Small intestine (tissue), 7 donors: ENCODE results near the gene SLC6A4. TPM values are rescaled to one million over a fixed set of nuclear protein-coding genes. Genes with fewer than 3 reads are reported as not detected.

Experiments used
- DNase-seq, 2 donors: peaks; one replicate each; pipeline versions ENCODE4 v3.0.0 to v3.0.0-alpha.2; 2013
- FAIRE-seq: peaks from 2 replicates; lab custom pipeline; 2012; peaks lifted over from hg19 to GRCh38; lab: Jason Lieb, UNC
- H3K27ac ChIP-seq, 3 donors: one replicate each; pipeline ENCODE4 v1.5.1; 2013; ENCODE audit warnings: low read length in 2 of 3, mild to moderate bottlenecking in 2 of 3, control low read depth in 1 of 3, inconsistent platforms in 1 of 3, low read depth in 1 of 3, moderate library complexity in 1 of 3
- H3K27me3 ChIP-seq, 3 donors: one replicate each; pipeline ENCODE4 v1.6.1; 2013; ENCODE audit warnings: low read length in 3 of 3, inconsistent platforms in 1 of 3; ENCODE audit not compliant: control insufficient read depth in 3 of 3, insufficient read depth in 3 of 3
- H3K36me3 ChIP-seq, 3 donors: one replicate each; pipeline ENCODE4 v1.6.1; 2013; ENCODE audit warnings: low read length in 3 of 3, inconsistent platforms in 1 of 3, low read depth in 1 of 3, mild to moderate bottlenecking in 1 of 3, moderate library complexity in 1 of 3; ENCODE audit not compliant: control insufficient read depth in 3 of 3, insufficient read depth in 2 of 3
- H3K4me1 ChIP-seq, 3 donors: one replicate each; pipeline ENCODE4 v1.6.1; 2013; ENCODE audit warnings: low read length in 2 of 3, inconsistent platforms in 1 of 3, low read depth in 1 of 3, mild to moderate bottlenecking in 1 of 3, moderate library complexity in 1 of 3; ENCODE audit not compliant: control insufficient read depth in 3 of 3, insufficient read depth in 2 of 3
- H3K4me3 ChIP-seq, 3 donors: one replicate each; pipeline ENCODE4 v1.5.1; 2013; ENCODE audit warnings: low read length in 3 of 3, control low read depth in 1 of 3, inconsistent platforms in 1 of 3, low read depth in 1 of 3, mild to moderate bottlenecking in 1 of 3, moderate library complexity in 1 of 3
- H3K9me3 ChIP-seq, 2 donors: one replicate each; pipeline ENCODE4 v1.6.1; 2013; ENCODE audit warnings: low read depth in 1 of 2, low read length in 1 of 2; ENCODE audit not compliant: control insufficient read depth in 2 of 2, insufficient read depth in 1 of 2
- WGBS, 3 donors: extraction: QIAGEN DNeasy Blood & Tissue Kit; methylation state at CpG; one replicate each; pipeline ENCODE4 v1.1.7; 2013; 5-methylcytosine and 5-hydroxymethylcytosine counted together
- polyA plus RNA-seq, 4 donors: library from polyadenylated mRNA; stranded (reverse) in 3 of 4; unstranded in 1 of 4; fragments of 200-250 nt in 3 of 4; fragments of 120-200 nt in 1 of 4; gene quantifications; one replicate each; pipeline versions ENCODE4 v1.2.1 to v1.2.3, GENCODE V29; 2013
- donor health status: healthy with polysubstance abuse.
- donor health status: control.
- donor health status: control.
- donor health status: Bipolar disorder and iron deficiency.
- donor health status: healthy.

The SLC6A4 gene
- polyA plus RNA-seq, 4 donors: 2.9 to 26.0 (median 4.6) TPM

DNA sequence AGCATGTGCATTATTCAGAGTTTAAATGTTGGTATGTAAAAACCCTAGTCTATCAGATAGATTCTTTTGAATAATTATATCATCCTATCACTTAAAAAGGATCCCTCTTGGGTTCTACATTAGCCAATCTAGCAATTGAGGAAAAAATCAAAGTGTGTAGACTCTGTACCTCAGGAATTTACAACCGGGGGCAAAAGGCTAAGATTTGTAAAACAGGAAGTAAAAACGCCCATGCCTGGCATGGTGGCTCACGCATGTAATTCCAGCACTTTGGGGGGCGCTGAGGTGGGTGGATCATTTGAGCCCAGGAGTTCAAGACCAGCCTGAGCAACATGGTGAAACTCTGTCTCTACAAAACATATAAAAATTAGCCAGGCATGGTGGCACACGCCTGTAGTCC, 58.6 kb downstream of the SLC6A4 start:
- no peaks in the 10 kb centered on the region for H3K4me1 ChIP-seq
- H3K36me3 ChIP-seq: peaks cover 4 to 33% (median 5%) of the 10 kb centered on the region in 3 donors
- peak; percentile 58 to 81 for DNase-seq
- peak overlapping the region in 1 of 3 donors; percentile 45 for H3K27ac ChIP-seq
- 54 to 74% (median 64%) methylated on average over 5 of the region's 5 CpGs for WGBS, 3 donors
- no peak for FAIRE-seq
- no peaks in the 10 kb centered on the region for H3K9me3 ChIP-seq
- no peaks in the 10 kb centered on the region for H3K27me3 ChIP-seq
- H3K4me3 ChIP-seq: no peak overlapping the region

DNA sequence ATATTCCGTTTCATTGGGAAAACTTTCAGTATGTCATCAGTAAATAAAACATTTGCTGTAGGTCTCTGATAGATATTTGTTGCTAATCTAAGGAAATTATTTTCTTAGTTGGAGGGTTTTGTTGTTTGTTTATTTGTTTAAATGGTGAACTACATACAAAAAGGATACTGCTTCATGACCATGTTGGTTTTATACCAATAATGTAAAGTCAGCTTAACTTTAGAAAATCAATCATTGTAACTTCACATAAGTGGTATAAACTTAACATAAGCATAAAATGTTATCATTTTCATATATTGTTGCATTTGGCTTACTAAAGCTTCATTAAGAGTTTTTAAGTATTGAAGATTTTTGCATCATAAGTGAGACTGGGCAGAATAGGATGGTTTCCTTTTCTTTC, 60.9 kb downstream of the SLC6A4 start:
- DNase-seq (no peak), FAIRE-seq (no peak)
- no peaks in the 10 kb centered on the region for H3K9me3 ChIP-seq
- H3K4me3 ChIP-seq: no peak overlapping the region
- H3K36me3 ChIP-seq: peaks cover 0 to 22% (median 4%) of the 10 kb centered on the region in 3 donors
- WGBS, 3 donors: 89 to 98% (median 93%) methylated on average over 1 of the region's 1 CpG
- H3K4me1 ChIP-seq: peaks cover 0 to 2% (median 0%) of the 10 kb centered on the region in 3 donors
- no peak overlapping the region for H3K27ac ChIP-seq
- no peaks in the 10 kb centered on the region for H3K27me3 ChIP-seq

DNA sequence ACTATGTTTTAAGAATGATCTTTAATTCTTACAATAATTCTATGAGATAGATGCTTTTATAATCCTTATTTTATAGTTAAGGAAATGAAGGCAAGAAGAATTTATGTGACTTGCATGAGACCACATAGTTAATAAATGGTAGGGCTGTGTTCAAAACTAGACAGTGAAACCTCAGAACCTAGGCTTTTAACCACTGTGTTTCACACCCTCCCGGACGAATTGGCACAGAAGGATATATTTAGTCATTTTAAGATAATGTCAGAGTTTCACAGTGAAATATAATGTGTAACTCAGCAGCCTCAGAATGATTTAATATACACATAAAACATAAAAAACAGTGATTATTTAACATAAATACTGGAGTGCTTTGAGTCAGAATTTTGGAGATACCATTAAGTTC, 61.8 kb downstream of the SLC6A4 start:
- DNase-seq: no peak
- no peak for FAIRE-seq
- H3K27me3 ChIP-seq: no peaks in the 10 kb centered on the region
- H3K4me3 ChIP-seq: no peak overlapping the region
- WGBS, 3 donors: 60 to 87% (median 67%) methylated on average over 2 of the region's 2 CpGs
- H3K36me3 ChIP-seq: peaks cover 0 to 22% (median 4%) of the 10 kb centered on the region in 3 donors
- H3K27ac ChIP-seq: no peak overlapping the region
- no peaks in the 10 kb centered on the region for H3K9me3 ChIP-seq
- H3K4me1 ChIP-seq: peaks cover 0 to 2% (median 0%) of the 10 kb centered on the region in 3 donors

DNA sequence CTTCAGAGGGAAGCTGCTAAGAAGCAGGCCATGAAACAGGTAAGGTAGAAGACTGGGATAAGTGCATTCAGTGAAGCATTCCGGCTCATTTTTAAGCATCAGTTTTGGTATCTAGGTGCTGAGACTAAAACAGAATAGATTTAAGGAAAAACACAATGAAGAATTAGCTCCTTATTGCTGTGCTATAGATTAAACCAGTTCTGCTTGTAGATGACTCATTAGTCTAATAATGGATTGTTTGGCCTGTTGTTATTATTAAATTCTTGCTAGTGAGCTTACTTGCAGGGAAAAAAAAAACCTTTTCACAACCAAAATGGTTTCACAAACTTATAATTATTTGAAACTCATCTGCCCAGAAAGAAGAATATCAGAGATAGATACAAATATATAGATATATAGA, 62.9 kb downstream of the SLC6A4 start:
- H3K9me3 ChIP-seq: no peaks in the 10 kb centered on the region
- no peak for DNase-seq
- H3K27me3 ChIP-seq: no peaks in the 10 kb centered on the region
- no peak overlapping the region for H3K27ac ChIP-seq
- peaks cover 0 to 22% (median 4%) of the 10 kb centered on the region in 3 donors for H3K36me3 ChIP-seq
- peaks cover 0 to 2% (median 0%) of the 10 kb centered on the region in 3 donors for H3K4me1 ChIP-seq
- FAIRE-seq: no peak
- WGBS, 3 donors: 88 to 96% (median 91%) methylated on average over 1 of the region's 1 CpG
- no peak overlapping the region for H3K4me3 ChIP-seq

DNA sequence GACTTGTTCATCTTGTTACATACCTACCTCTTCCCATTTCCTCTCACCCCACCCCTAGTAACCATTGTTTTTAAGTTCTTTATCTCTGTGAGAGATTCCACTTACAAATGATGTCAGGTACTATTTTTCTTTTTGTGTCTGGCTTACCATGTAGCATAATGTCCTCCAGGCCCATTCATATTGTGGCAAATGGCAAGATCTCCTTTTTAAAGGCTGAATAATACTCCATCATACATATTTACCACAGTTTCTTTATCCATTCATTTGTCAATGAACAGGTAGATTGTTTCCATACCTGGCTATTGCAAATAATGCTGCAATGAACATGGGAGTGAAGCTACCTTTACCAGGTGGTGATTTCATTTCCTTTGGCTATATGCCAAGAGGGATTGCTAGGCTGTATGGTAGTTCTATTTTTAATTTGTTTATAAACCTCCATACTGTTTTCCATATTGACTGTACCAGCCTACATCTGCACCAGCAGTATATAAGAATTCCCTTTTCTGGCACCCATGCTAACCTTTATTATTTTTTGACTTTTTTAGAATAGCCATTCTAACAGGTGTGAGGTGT, 65.0 kb downstream of the SLC6A4 start:
- H3K9me3 ChIP-seq: no peaks in the 10 kb centered on the region
- H3K27me3 ChIP-seq: no peaks in the 10 kb centered on the region
- DNase-seq (peak; percentile 6 to 42), FAIRE-seq (no peak)
- H3K4me1 ChIP-seq: peaks cover 0 to 2% (median 0%) of the 10 kb centered on the region in 3 donors
- H3K27ac ChIP-seq: no peak overlapping the region
- no peak overlapping the region for H3K4me3 ChIP-seq
- peaks cover 0 to 11% (median 4%) of the 10 kb centered on the region in 3 donors for H3K36me3 ChIP-seq

DNA sequence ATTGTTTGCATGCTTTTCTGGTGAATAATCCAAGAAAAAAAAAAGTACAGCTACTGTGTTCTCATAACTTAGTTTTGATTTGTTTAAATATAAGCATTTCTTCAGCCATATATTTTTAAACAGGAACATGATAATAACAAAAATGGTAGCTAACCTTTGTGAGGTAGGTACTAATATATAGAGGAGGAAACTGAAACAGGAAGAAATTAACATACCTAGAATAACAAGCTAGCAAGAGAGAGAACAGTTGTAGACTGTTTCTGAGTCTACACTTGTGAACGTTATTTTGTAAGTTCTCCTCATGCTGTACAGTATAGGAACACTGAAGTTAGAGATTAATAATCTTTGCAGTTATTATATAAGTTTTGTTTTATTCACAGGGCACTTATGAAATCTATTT, 69.5 kb downstream of the SLC6A4 start:
- Histone ChIP-seq H3K4me1 (peaks cover 0 to 2% (median 0%) of the 10 kb centered on the region in 3 donors), H3K27ac (no peak overlapping the region), H3K36me3 (peaks cover 0 to 12% (median 0%) of the 10 kb centered on the region in 3 donors), H3K4me3 (no peak overlapping the region), H3K27me3 (no peaks in the 10 kb centered on the region), H3K9me3 (no peaks in the 10 kb centered on the region)
- 61 to 67% (median 66%) methylated on average over 1 of the region's 1 CpG for WGBS, 3 donors
- no peak for FAIRE-seq
- DNase-seq: no peak

DNA sequence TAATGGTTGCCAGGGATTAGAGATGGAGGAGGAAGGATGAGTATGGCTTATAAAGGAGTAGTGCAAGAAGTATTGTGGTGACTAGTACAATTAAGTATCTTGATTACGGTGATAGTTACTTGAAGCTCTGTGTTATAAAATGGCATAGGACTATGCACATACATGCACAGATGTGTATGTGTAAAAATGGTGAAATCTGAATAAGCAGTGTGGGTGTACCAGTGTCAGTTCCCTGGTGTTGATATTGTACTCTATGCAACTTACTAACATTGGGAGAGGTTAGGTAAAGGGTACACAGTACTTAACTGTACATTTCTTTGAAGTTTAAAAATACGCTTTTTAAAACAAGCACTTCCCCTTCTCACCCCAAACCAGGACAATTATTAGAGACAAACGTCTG, 70.3 kb downstream of the SLC6A4 start:
- Histone ChIP-seq H3K36me3 (peaks cover 0 to 12% (median 0%) of the 10 kb centered on the region in 3 donors), H3K27me3 (no peaks in the 10 kb centered on the region), H3K4me3 (no peak overlapping the region), H3K4me1 (no peaks in the 10 kb centered on the region), H3K27ac (no peak overlapping the region), H3K9me3 (no peaks in the 10 kb centered on the region)
- no peak for FAIRE-seq
- no peak for DNase-seq
- WGBS, 3 donors: 78 to 87% (median 86%) methylated on average over 3 of the region's 3 CpGs

DNA sequence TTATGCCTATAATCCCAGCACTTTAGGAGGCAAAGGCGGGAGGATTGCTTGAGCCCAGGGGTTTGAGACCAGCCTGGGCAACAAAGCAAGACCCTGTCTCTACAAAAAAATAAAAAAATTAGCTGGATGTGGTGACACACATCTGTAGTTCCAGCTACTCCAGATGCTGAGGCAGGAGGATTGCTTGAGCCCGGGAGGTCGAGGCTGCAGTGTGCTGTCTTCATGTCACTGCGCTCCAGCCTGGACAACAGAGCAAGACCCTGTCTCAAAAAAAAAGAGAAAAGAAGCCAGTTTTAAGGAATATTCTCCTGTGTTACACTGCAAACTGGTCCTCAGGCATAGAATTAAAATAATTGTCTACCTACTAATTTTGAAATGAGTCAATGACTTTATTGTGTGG, 71.0 kb downstream of the SLC6A4 start:
- no peak overlapping the region for H3K27ac ChIP-seq
- DNase-seq (no peak), FAIRE-seq (no peak)
- H3K4me1 ChIP-seq: no peaks in the 10 kb centered on the region
- H3K27me3 ChIP-seq: no peaks in the 10 kb centered on the region
- H3K36me3 ChIP-seq: peaks cover 0 to 15% (median 0%) of the 10 kb centered on the region in 3 donors
- peaks cover 0 to 3% of the 10 kb centered on the region in 2 donors for H3K9me3 ChIP-seq
- H3K4me3 ChIP-seq: no peak overlapping the region
- WGBS, 3 donors: 95 to 99% (median 98%) methylated on average over 4 of the region's 4 CpGs

DNA sequence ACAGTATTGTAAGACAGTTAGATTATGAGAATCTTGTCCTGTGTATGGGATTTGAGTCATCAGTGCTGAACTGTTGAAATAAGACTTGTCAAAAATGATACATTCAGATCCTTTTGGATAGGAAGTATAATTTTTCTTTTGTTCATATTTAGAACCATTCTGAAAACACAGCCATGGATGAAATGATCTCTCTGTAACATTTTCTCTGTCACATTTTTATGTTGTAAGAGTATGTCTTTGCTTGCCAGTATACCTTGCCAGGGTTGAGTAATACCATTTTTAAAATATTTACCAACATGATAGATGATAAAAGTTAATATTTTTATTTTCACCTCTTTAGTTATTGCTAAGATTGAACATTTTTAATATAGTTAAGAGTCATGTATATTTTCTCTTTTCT, 73.9 kb downstream of the SLC6A4 start:
- peaks cover 0 to 17% (median 0%) of the 10 kb centered on the region in 3 donors for H3K36me3 ChIP-seq
- no peaks in the 10 kb centered on the region for H3K4me1 ChIP-seq
- no peak overlapping the region for H3K4me3 ChIP-seq
- no peaks in the 10 kb centered on the region for H3K27me3 ChIP-seq
- no peak overlapping the region for H3K27ac ChIP-seq
- no peak for FAIRE-seq
- H3K9me3 ChIP-seq: peaks cover 0 to 5% of the 10 kb centered on the region in 2 donors
- no peak for DNase-seq
